Measurements from ENCODE around the gene OR4F17. TPM values are rescaled to one million over a fixed set of nuclear protein-coding genes. Genes with fewer than 3 reads are reported as not detected.
A peak's percentile ranks its signal among the peaks of the same experiment; 100 is the strongest.
"Not testable (repeated sequence)": the region's sequence is repeated elsewhere in the genome, so short reads cannot be mapped to it uniquely, and the experiment has no call there.

Gene OR4F17, protein sequence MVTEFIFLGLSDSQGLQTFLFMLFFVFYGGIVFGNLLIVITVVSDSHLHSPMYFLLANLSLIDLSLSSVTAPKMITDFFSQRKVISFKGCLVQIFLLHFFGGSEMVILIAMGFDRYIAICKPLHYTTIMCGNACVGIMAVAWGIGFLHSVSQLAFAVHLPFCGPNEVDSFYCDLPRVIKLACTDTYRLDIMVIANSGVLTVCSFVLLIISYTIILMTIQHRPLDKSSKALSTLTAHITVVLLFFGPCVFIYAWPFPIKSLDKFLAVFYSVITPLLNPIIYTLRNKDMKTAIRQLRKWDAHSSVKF
- total RNA-seq = not detected

DNA sequence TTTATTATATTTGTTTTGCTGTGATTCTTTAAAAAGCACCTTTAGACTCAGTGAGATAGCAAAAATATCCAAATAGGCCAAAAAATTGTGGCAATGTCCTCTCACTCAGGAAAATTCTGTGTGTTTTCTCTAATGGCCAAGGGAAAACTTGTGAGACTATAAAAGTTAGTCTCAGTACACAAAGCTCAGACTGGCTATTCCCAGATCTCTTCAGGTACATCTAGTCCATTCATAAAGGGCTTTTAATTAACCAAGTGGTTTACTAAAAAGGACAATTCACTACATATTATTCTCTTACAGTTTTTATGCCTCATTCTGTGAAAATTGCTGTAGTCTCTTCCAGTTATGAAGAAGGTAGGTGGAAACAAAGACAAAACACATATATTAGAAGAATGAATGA lies at the start of gene OR4F17:
Gene OR4F17 (plus strand): TSS at position 301 of the 400 bp plus-strand sequence. CDS start 3,575 bp downstream, outside the sequence.
- ATAC-seq (replicated peaks in 1 of 2); H3K36me3 Mint-ChIP-seq (ENCODE audit: insufficient read depth in 2 of 2); H3K4me1 Mint-ChIP-seq (ENCODE audit: low read depth); H3K27ac Mint-ChIP-seq; DNase-seq; H3K9me3 Mint-ChIP-seq; H3K27me3 Mint-ChIP-seq (ENCODE audit: low read depth); H3K4me3 Mint-ChIP-seq: not testable (repeated sequence)

DNA sequence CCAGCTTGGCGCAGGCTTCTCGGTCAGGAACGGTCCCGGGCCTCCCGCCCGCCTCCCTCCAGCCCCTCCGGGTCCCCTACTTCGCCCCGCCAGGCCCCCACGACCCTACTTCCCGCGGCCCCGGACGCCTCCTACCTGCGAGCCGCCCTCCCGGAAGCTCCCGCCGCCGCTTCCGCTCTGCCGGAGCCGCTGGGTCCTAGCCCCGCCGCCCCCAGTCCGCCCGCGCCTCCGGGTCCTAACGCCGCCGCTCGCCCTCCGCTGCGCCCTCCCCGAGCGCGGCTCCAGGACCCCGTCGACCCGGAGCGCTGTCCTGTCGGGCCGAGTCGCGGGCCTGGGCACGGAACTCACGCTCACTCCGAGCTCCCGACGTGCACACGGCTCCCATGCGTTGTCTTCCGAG lies 36.1 kb upstream of the OR4F17 start:
- not testable (repeated sequence) for ATAC-seq (replicated peaks in 1 of 2); H3K27ac Mint-ChIP-seq; H3K36me3 Mint-ChIP-seq (ENCODE audit: insufficient read depth in 2 of 2); H3K9me3 Mint-ChIP-seq; H3K4me1 Mint-ChIP-seq (ENCODE audit: low read depth); H3K27me3 Mint-ChIP-seq (ENCODE audit: low read depth); H3K4me3 Mint-ChIP-seq
- peak; percentile 5 to 50 for DNase-seq

DNA sequence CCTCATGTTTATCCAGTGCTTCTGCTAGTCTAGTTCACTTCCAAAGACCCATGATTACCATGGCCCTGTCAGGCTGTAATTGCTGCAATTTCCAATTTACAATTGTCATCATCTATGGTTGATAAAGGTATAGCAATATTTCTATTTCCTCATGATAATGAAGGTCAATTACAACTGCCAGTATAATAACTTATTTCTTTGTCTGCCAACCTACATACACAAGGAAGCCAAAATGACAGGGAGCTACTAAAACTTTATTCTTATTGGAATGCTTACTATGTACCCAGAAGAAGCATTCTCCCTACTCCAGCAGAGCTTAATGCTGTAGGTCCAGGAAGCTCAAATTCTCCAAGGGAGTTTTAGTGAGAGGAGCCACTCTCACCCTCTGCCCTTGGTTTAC lies 24.0 kb upstream of the OR4F17 start:
- H3K27ac Mint-ChIP-seq; H3K36me3 Mint-ChIP-seq (ENCODE audit: insufficient read depth in 2 of 2); H3K9me3 Mint-ChIP-seq; DNase-seq; H3K27me3 Mint-ChIP-seq (ENCODE audit: low read depth); ATAC-seq (replicated peaks in 1 of 2); H3K4me3 Mint-ChIP-seq; H3K4me1 Mint-ChIP-seq (ENCODE audit: low read depth): not testable (repeated sequence)

DNA sequence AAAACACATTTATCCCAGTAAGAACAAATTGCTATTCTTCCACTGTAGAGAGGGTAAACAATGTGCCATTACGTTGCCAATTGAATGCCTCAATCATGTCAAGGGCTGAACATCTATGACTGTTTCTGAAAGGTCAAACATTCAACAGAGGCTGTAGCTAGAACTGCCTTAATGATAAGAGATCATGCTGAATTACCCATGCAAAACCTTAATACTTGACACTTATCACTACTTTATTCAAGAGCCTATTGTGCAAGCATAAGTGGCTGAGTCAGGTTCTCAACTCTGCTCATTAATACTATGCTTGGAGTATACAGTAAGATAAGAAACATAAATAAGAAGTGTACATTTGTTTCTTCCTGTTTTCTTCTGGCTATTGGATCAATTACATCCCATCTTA lies 23.3 kb upstream of the OR4F17 start:
- H3K9me3 Mint-ChIP-seq; H3K27me3 Mint-ChIP-seq (ENCODE audit: low read depth); H3K27ac Mint-ChIP-seq; H3K4me1 Mint-ChIP-seq (ENCODE audit: low read depth); H3K4me3 Mint-ChIP-seq; ATAC-seq (replicated peaks in 1 of 2); DNase-seq; H3K36me3 Mint-ChIP-seq (ENCODE audit: insufficient read depth in 2 of 2): not testable (repeated sequence)

DNA sequence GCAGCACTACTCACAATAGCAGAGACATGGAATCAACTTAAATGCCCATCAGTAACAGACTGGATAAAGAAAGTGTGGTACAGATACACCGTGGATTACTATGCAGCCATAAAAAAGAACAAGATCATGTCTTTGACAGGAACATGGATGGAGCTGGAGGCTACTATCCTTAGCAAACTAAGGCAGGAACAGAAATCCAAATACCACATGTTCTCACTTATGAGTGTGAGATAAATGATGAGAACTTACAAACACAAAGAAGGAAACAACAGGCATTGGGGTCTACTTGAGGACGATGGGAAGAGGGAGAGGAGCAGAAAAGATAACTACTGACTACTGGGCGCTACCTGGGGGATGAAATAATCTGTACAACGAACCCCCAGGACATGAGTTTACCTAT lies 16.2 kb upstream of the OR4F17 start:
- H3K4me3 Mint-ChIP-seq; H3K27ac Mint-ChIP-seq; H3K36me3 Mint-ChIP-seq (ENCODE audit: insufficient read depth in 2 of 2); H3K9me3 Mint-ChIP-seq; H3K4me1 Mint-ChIP-seq (ENCODE audit: low read depth); ATAC-seq (replicated peaks in 1 of 2); H3K27me3 Mint-ChIP-seq (ENCODE audit: low read depth); DNase-seq: not testable (repeated sequence)

DNA sequence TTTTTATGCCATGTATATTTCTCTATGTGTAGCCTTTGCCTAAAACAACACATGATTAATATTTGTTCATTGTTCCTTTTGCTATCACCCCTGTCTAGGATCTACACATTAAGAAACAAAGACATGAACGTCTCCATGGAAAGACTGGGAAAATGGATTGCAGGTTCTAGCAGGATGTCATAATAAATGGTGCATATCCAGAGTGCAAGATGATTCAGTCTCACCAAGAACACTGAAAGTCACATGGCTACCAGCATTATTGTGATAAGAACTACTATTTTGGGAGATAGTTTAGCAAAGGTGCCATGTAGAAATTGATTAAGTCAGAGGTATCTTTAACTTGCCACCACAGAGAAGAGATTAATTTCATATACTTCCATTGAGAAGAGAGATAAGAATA lies 12.1 kb upstream of the OR4F17 start:
- H3K4me3 Mint-ChIP-seq; H3K36me3 Mint-ChIP-seq (ENCODE audit: insufficient read depth in 2 of 2); ATAC-seq (replicated peaks in 1 of 2); DNase-seq; H3K27me3 Mint-ChIP-seq (ENCODE audit: low read depth); H3K4me1 Mint-ChIP-seq (ENCODE audit: low read depth); H3K9me3 Mint-ChIP-seq; H3K27ac Mint-ChIP-seq: not testable (repeated sequence)

DNA sequence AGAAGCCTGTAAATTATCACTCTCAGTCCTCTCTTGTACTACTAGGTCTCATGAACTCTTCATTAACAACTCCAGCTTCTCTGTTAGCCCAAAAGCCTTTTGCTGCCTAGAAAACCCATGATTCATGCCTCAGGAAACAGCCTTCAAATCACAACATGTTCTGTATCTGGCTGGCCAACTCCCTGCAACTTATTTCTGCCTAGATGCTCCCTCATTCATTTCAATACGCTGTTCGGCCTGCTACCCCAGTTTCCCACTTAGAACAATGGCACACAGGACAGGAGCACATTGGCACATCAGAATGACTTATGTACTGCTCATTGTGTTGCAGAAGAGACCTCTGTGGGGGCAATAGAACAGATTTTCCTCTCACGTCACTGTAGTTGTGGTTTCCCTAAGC lies 9.3 kb upstream of the OR4F17 start:
- not testable (repeated sequence) for H3K4me3 Mint-ChIP-seq; H3K27me3 Mint-ChIP-seq (ENCODE audit: low read depth); DNase-seq; H3K27ac Mint-ChIP-seq; H3K4me1 Mint-ChIP-seq (ENCODE audit: low read depth); H3K36me3 Mint-ChIP-seq (ENCODE audit: insufficient read depth in 2 of 2); ATAC-seq (replicated peaks in 1 of 2); H3K9me3 Mint-ChIP-seq

DNA sequence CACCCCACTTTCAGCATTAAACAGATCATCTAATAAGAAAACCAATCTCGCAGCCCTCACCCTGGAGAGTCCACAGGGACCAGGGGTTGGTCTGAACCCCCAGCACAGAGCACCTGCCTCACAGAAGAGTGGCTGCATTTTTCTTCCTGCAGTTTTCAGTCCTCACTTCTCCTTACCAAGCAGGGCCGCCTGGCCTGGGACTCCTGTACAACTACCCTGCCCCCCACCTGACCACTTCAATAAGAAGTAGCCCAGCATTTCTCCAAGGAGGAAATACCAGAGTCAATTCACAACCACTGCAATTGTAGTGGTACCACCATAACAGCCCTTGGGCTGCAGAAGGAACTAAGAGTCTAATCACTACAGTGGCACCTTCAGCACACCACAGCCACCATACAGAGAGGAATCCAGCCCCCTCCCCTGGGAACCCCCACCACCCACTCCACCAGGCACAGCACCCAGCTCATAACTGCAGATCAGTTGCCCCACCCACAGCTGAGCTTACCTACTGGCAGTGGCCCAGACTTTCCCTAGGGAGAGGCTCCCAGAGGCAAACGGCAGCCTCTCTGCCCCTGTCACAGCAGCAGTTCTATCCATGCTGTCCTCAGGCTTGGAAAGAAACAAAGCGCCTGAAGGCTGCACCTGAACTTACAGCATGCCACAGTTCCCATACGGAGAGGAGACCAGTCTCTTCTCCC lies 13.7 kb downstream of the OR4F17 start:
- H3K36me3 Mint-ChIP-seq (ENCODE audit: insufficient read depth in 2 of 2); H3K4me3 Mint-ChIP-seq; H3K27me3 Mint-ChIP-seq (ENCODE audit: low read depth); H3K9me3 Mint-ChIP-seq; H3K27ac Mint-ChIP-seq; H3K4me1 Mint-ChIP-seq (ENCODE audit: low read depth); DNase-seq; ATAC-seq (replicated peaks in 1 of 2): not testable (repeated sequence)

Other genes with a start within 250 kb of the OR4F17 start
- gene PLPP2, start 184.3 kb downstream of the OR4F17 start, total RNA-seq = 1 to 10 TPM; 2.1 to 2.7 TPM
- 10 to 100 TPM; 25.8 to 29.0 TPM for gene MIER2, start 237.7 kb downstream of the OR4F17 start, total RNA-seq

All from activated T-cell treated with anti-CD3 and anti-CD28 coated beads, Interleukin-2, amount 50 U/mL, for 72 hours (primary cell).